Natural killer cell treated with Interleukin-12 subunit alpha and Interleukin-12 subunit beta and Interleukin-15 and Interleukin-18, amount 100 ng/mL, for 72 hours (primary cell): ENCODE data around the gene RAB36. TPM values are rescaled to one million over a fixed set of nuclear protein-coding genes. Genes with fewer than 3 reads are reported as not detected.

Source experiments
- ATAC-seq, 2 donors: fragments of 150-1000 bp; cut with Tn5 transposase in 1 of 2; sonication (Bioruptor Pico), chemical (Tn5 transposase) in 1 of 2; 2 replicates each; pipeline ENCODE4 v1.10.0; 2021
- DNase-seq: peaks from one replicate; pipeline ENCODE4 v3.0.0; 2022; ENCODE audit warnings: low spot score
- H3K27ac Mint-ChIP-seq, 2 donors: 1 replicate in 1 of 2; 2 replicates in 1 of 2; pipeline ENCODE4 v1.8.0; 2022; ENCODE audit warnings: mixed read lengths in 2 of 2, mild to moderate bottlenecking in 1 of 2, moderate library complexity in 1 of 2
- H3K27me3 Mint-ChIP-seq, 2 donors: 1 replicate in 1 of 2; 2 replicates in 1 of 2; pipeline ENCODE4 v1.8.0; 2022; ENCODE audit warnings: mixed read lengths in 2 of 2
- H3K36me3 Mint-ChIP-seq: one replicate; pipeline ENCODE4 v1.8.0; 2022; ENCODE audit warnings: mixed read lengths
- H3K4me1 Mint-ChIP-seq, 2 donors: 1 replicate in 1 of 2; 2 replicates in 1 of 2; pipeline ENCODE4 v1.8.0; 2022; ENCODE audit warnings: low read depth in 2 of 2, mixed read lengths in 2 of 2, mild to moderate bottlenecking in 1 of 2
- H3K4me3 Mint-ChIP-seq: one replicate; pipeline ENCODE4 v1.8.0; 2022; ENCODE audit warnings: mixed read lengths
- H3K9me3 Mint-ChIP-seq: 2 replicates; pipeline ENCODE4 v1.8.0; 2022; ENCODE audit warnings: mixed read lengths
- total RNA-seq, 2 donors: library from RNA; stranded (reverse); gene quantifications; one replicate each; pipeline ENCODE4 v1.2.3, GENCODE V29; 2022

RAB36 gene
- total RNA-seq, 2 donors from 2014 or later: 2.1 to 2.7 TPM

DNA sequence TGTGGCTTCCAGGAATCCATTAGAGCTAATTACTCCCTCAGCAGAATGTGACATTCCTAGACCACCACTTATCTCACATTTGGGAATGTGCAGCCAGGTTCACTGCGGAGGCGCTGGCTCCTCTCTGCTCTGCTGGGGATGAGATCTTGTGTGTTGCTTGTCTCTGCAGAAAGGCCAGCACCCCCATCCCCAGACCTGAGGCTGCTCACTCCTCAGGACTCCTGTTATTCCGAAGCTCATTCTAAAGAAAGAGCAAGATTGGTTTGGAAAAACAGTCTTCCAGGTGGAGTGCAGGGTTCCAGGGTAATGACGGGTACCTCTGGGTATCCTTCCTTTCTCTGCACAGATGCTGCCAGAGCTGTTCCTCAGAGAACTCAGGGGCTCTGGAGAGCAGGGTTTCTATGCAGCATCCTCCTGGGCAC lies 24.3 kb upstream of the RAB36 start:
- Mint-ChIP-seq H3K4me3 (no peak overlapping the region), H3K36me3 (no peaks in the 10 kb centered on the region), H3K9me3 (no peaks in the 10 kb centered on the region), H3K4me1 (peaks cover 8 to 14% of the 10 kb centered on the region in 2 donors), H3K27ac (peak overlapping the region in 1 of 2 donors; percentile 23), H3K27me3 (no peaks in the 10 kb centered on the region)
- DNase-seq (no peak), ATAC-seq (no peak)

DNA sequence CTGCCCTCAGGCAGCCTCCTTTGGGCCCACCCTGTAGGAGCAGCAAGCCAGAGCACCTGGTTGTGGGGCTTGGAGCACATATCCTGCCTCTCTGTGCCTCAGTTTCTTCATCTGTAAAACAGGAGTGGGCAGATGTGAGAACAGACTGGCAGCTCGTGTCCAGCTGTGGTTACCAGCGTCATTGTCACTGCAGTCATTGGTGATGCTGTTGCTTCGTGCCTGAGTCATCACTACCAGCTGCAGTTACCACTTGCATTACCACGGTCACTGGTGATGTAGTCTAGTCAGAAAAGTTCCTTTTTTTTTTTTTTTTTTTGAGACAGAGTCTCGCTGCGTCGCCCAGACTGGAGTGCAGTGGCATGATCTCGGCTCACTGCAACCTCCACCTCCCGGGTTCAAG lies 23.9 kb upstream of the RAB36 start:
- no peak overlapping the region for H3K4me3 Mint-ChIP-seq
- DNase-seq (no peak), ATAC-seq (peak; percentile 51 to 60)
- no peaks in the 10 kb centered on the region for H3K9me3 Mint-ChIP-seq
- H3K27ac Mint-ChIP-seq: peak overlapping the region in 1 of 2 donors; percentile 37
- H3K4me1 Mint-ChIP-seq: peaks cover 8 to 14% of the 10 kb centered on the region in 2 donors
- H3K27me3 Mint-ChIP-seq: no peaks in the 10 kb centered on the region
- no peaks in the 10 kb centered on the region for H3K36me3 Mint-ChIP-seq

DNA sequence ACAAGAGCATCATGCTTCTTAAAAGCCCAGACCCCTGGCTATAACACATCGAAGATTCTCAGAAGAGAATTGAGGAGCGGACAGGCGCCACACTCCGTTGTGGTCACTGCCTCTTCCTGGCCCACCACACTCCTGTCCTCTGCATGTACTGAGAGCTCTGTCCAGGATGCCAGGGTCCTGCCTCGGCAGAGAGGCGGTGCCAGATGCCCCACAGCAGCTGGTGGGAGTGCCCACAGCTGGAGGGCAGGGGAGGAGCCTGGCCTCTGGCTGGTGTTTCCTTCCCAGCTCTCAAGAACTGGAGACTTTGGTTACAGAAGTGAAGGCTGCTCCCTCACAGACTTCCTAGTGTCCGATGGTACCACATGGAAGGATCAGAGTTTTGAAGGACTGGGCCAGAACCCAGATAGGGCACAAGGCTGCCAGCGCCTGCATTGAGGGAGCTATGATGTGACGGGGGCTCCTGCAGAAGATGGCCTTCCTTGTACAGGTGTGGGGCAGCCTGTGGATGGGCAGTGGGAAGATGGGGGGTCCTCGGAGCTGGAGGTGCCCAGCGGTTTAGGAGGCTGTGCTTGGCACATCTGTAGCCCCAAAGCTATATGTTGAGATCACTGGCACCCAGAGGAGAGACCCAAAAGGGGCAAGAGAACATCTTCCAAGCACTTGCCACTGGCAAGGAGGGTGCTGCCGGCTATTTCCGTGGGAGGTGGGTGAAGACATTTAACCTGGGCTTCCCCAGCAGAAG lies 22.9 kb upstream of the RAB36 start:
- H3K27me3 Mint-ChIP-seq: no peaks in the 10 kb centered on the region
- H3K27ac Mint-ChIP-seq: peak overlapping the region in 1 of 2 donors; percentile 37
- no peaks in the 10 kb centered on the region for H3K9me3 Mint-ChIP-seq
- H3K36me3 Mint-ChIP-seq: no peaks in the 10 kb centered on the region
- no peak for ATAC-seq
- no peak for DNase-seq
- H3K4me3 Mint-ChIP-seq: no peak overlapping the region
- peaks cover 8 to 14% of the 10 kb centered on the region in 2 donors for H3K4me1 Mint-ChIP-seq

DNA sequence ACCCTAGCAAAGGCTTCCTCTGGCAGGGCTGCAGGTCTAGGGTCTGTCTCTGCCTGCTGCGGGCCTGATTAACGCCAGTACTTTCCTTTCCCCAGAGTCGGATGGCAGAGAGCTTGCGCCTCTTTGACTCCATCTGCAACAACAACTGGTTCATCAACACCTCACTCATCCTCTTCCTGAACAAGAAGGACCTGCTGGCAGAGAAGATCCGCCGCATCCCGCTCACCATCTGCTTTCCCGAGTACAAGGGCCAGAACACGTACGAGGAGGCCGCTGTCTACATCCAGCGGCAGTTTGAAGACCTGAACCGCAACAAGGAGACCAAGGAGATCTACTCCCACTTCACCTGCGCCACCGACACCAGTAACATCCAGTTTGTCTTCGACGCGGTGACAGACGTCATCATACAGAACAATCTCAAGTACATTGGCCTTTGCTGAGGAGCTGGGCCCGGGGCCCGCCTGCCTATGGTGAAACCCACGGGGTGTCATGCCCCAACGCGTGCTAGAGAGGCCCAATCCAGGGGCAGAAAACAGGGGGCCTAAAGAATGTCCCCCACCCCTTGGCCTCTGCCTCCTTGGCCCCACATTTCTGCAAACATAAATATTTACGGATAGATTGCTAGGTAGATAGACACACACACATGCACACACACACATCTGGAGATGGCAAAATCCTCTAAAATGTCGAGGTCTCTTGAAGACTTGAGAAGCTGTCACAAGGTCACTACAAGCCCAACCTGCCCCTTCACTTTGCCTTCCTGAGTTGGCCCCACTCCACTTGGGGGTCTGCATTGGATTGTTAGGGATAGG lies 22.1 kb upstream of the RAB36 start:
- peak overlapping the region in 1 of 2 donors; percentile 21 for H3K27ac Mint-ChIP-seq
- ATAC-seq: no peak
- H3K4me1 Mint-ChIP-seq: peaks cover 8 to 14% of the 10 kb centered on the region in 2 donors
- no peaks in the 10 kb centered on the region for H3K36me3 Mint-ChIP-seq
- H3K4me3 Mint-ChIP-seq: no peak overlapping the region
- H3K9me3 Mint-ChIP-seq: no peaks in the 10 kb centered on the region
- H3K27me3 Mint-ChIP-seq: no peaks in the 10 kb centered on the region
- no peak for DNase-seq

DNA sequence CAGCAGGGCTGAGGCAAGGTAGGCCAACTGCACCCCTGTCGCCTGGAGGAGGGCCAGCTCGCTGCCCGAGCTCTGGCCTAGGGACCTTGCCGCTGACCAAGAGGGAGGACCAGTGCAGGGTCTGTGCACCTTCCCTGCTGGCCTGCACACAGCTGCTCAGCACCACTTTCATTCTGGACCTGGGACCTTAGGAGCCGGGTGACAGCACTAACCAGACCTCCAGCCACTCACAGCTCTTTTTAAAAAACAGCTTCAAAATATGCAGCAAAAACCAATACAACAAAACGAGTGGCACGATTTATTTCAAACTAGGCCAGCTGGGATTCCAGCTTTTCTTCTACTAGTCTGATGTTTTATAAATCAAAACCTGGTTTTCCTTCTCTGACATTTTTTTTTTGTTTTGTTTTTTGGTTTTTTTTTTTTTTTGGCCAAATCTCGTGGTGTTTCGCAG lies 21.4 kb upstream of the RAB36 start:
- no peaks in the 10 kb centered on the region for H3K9me3 Mint-ChIP-seq

DNA sequence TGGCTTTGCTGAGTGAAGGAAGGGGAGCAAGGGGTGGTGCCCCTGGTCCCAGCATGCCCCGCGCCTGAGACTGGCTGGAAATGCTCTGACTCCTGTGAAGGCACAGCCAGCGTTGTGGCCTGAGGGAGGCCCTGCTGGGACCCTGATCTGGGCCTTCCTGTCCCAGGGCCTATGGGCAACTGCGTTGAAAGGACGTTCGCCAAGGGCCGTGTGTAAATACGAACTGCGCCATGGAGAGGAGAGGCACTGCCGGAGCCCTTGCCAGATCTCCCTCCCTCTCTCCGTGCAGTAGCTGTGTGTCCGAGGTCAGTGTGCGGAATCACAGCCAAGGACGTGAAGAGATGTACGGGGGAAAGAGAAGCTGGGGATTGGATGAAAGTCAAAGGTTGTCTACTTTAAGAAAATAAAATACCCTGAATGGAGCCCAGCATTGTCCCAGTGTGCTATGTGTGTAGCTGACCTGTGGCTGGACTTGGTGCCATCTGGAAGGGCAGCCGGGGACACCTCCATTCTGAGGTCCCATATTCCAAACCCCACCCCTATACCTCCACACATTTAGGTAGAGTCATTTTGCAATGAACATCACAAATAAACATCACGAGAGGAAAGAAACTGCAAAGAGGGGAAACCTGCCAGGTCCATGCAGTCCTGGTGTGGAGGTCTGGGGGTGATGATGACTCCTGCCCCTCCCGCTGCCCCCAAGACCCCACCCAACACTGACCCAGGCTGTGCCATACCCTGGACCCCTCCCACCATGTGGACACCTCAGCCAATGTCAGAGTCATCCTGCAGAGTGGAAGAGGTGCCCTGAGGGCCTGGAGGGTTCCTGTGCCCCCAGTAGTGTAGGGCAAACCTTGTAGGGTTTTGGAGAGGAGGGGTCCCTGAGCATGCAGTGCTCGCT lies 20.4 kb upstream of the RAB36 start:
- ATAC-seq (no peak), DNase-seq (no peak)
- Mint-ChIP-seq H3K4me3 (no peak overlapping the region), H3K27ac (peak overlapping the region in 1 of 2 donors; percentile 14), H3K9me3 (no peaks in the 10 kb centered on the region), H3K4me1 (peaks cover under 1 to 14% of the 10 kb centered on the region in 2 donors), H3K27me3 (no peaks in the 10 kb centered on the region), H3K36me3 (no peaks in the 10 kb centered on the region)

More for the DNA sequence above, 21.4 kb upstream of the RAB36 start:
- DNase-seq: no peak
- Mint-ChIP-seq H3K4me3 (no peak overlapping the region), H3K4me1 (peaks cover 8 to 19% of the 10 kb centered on the region in 2 donors), H3K27ac (no peak overlapping the region), H3K27me3 (no peaks in the 10 kb centered on the region), H3K36me3 (no peaks in the 10 kb centered on the region)
- no peak for ATAC-seq

DNA sequence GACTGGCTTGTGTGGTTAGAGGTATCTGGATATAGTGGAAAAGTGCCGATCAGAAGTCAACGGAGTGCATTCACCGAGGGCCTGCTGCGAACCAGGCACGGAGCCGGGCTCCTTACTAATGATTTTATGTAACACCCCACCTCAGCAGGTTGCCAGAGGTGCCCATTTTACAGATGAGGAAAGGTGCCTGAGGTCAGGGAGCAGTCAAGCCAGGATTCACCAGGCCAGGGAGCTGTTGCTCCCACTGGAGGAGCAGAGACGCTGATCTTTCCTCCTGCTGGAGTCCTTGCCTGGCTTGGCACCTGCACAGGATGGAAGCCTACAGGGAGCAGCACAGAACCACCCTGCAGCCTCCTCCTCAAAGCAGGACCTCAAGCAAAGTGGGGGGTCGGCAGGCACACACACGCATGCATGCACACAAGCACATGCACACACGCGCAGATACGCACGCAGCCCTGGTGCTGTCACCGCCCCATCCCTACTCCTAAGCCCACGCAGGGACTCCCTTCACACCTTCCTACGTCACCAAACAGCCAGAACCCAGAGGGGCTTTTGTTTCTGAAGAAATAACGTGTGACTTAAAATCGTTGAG lies 19.7 kb upstream of the RAB36 start:
- Mint-ChIP-seq H3K27ac (no peak overlapping the region), H3K36me3 (no peaks in the 10 kb centered on the region), H3K27me3 (no peaks in the 10 kb centered on the region), H3K9me3 (no peaks in the 10 kb centered on the region), H3K4me1 (peaks cover 0 to 11% of the 10 kb centered on the region in 2 donors), H3K4me3 (no peak overlapping the region)
- DNase-seq (no peak), ATAC-seq (no peak)

DNA sequence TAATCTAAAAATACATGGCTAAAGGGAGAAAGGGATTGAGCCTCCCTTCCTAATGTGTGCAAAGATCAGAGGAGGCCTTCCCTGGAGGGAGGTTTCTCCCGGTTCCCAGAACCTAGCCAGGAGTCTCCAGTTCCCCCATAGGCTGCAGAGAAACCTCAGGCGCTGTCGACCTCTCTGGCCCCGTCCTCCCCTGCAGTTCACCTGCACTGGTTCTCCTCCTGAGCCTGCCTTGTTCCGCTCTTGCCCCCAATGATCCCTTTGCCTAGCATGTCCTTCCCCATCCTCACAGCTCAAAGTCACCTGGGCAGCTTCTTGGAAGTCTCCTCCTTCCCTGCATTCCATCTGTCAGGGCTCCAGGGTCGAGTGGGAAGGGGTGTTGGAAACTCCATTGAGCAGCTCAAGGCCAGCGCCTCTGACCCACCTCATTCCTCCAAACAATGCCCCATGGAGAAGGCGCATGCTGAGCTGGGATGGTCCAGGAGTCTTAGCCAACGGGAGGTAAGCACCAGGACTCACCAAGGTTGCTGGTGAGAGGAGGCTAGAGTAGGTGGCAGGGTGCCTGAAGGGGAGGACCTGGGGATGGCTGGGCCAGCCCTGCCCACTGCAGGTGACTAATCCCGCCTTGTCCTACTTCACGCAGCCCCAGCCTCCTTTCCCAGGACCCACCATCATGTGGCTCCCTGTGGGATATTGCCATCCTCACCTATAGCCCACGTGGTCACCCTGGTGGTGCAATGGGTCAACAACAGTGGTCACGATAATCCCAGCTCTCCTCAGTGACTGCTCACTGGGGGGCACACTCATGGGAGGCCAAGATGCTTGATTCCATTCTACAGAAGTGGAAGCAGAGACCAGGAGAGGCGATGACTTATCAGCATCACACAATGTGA lies 18.9 kb upstream of the RAB36 start:
- Mint-ChIP-seq H3K9me3 (no peaks in the 10 kb centered on the region), H3K4me1 (peaks cover 0 to 8% of the 10 kb centered on the region in 2 donors), H3K36me3 (no peaks in the 10 kb centered on the region), H3K4me3 (no peak overlapping the region), H3K27ac (no peak overlapping the region), H3K27me3 (no peaks in the 10 kb centered on the region)
- DNase-seq: no peak
- ATAC-seq: no peak

DNA sequence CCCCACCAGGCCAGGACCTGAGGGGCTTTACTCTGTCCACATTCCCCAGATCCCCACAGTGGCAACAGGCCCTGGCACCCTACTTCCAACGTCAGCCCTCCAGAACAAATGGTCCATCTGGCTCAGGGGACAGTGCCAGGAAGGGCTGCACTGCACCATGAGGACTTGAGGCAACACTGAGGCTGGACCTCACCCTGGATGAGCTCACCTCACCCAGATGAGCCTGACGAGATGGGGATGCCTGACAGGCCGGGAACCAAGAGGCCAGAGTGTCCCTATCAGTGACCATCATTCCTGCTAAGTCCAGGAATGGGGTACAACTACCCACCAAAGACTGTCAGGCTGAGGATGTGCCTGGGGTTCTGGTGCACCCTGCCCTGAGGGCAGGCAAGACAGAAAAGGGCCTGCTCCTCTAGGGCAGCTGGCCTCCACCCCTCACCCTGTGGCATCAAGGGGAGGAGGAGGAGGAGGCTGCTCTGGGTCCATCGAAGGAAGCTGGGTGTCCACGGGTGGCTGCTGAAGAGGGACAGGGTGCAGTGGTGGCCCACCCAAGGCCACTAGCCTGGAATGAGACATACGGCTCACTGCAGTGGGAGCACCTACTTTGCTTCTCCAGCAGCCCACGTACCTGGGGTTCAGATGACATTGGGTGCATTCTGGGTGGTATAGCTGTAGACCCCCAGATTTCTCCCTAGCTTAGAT lies 18.1 kb upstream of the RAB36 start:
- Mint-ChIP-seq H3K9me3 (no peaks in the 10 kb centered on the region), H3K27ac (no peak overlapping the region)
- ATAC-seq: no peak

DNA sequence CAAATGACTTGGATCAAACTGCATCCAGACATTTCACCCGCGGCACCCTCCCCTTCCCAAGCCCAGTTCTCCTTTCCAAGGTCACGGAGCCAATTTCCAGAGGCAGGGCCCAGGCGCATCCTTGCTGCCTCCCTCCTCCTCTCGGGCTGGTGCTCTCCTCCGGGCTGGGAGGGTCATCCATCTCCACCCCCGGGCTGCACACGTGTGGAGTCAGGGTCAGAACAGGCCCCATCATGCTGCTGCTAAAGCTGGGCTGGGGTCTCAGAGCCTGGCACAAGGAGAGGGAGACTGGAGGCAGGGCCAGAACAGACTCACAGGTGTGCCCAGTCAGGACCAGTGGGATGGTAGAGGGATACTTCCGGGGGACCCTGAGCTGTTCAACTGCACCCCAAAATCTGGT lies 17.5 kb upstream of the RAB36 start:
- peak overlapping the region in 1 of 2 donors; percentile 72 for H3K27ac Mint-ChIP-seq
- no peak for ATAC-seq
- H3K27me3 Mint-ChIP-seq: no peaks in the 10 kb centered on the region
- no peaks in the 10 kb centered on the region for H3K9me3 Mint-ChIP-seq
- H3K36me3 Mint-ChIP-seq: no peaks in the 10 kb centered on the region
- H3K4me3 Mint-ChIP-seq: no peak overlapping the region
- DNase-seq: no peak
- H3K4me1 Mint-ChIP-seq: peaks cover 0 to 8% of the 10 kb centered on the region in 2 donors

More for the DNA sequence above, 18.1 kb upstream of the RAB36 start:
- no peak overlapping the region for H3K4me3 Mint-ChIP-seq
- no peaks in the 10 kb centered on the region for H3K36me3 Mint-ChIP-seq
- peaks cover 0 to 8% of the 10 kb centered on the region in 2 donors for H3K4me1 Mint-ChIP-seq
- no peaks in the 10 kb centered on the region for H3K27me3 Mint-ChIP-seq
- no peak for DNase-seq

DNA sequence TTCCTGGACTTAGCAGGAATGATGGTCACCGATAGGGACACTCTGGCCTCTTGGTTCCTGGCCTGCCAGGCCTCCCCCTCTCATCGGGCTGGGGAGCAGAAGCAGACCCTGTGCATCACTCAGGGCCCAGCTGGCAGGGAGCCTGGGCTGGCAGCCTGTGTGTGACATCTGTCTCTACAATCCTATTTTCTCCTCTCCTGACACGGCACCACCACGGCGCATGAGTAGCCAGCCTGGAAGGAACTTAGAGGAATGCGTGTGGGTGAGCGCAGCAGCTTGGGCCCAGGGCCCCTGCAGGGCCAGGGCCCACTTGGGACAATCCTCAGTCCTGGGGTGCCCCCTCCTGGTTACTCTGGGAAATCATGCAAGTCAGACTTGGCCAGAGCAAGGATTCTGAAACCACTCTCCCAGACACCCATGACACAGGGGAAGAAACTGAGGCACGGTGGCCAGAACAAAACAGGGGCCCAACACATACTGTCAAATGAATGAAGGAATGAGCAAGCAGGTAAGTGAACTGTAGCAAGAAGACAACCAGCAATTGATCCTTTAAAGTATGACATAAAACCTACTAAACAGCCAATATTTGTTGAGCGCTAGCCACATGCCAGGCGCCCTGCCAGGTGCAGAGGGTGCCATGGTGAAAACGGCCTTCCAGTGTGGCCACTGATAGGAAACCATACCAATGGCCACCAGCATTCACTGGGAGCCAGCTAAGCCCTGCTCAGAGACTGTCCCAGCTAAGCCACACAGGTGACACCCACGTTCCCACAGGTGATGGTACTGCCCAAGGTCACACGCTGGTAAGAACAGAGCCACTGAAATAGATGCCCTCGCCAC lies 16.8 kb upstream of the RAB36 start:
- H3K36me3 Mint-ChIP-seq: no peaks in the 10 kb centered on the region
- peaks cover 0 to 8% of the 10 kb centered on the region in 2 donors for H3K4me1 Mint-ChIP-seq
- peak overlapping the region in 1 of 2 donors; percentile 72 for H3K27ac Mint-ChIP-seq
- ATAC-seq (peak; percentile 72 to 85), DNase-seq (peak; percentile 74)
- H3K27me3 Mint-ChIP-seq: no peaks in the 10 kb centered on the region
- H3K4me3 Mint-ChIP-seq: no peak overlapping the region
- no peaks in the 10 kb centered on the region for H3K9me3 Mint-ChIP-seq
